ENCODE data around the gene FABP1. TPM values are rescaled to one million over a fixed set of nuclear protein-coding genes. Genes with fewer than 3 reads are reported as not detected.

Gene FABP1
- total RNA-seq, 2 donors from 2014 or later: not detected

DNA sequence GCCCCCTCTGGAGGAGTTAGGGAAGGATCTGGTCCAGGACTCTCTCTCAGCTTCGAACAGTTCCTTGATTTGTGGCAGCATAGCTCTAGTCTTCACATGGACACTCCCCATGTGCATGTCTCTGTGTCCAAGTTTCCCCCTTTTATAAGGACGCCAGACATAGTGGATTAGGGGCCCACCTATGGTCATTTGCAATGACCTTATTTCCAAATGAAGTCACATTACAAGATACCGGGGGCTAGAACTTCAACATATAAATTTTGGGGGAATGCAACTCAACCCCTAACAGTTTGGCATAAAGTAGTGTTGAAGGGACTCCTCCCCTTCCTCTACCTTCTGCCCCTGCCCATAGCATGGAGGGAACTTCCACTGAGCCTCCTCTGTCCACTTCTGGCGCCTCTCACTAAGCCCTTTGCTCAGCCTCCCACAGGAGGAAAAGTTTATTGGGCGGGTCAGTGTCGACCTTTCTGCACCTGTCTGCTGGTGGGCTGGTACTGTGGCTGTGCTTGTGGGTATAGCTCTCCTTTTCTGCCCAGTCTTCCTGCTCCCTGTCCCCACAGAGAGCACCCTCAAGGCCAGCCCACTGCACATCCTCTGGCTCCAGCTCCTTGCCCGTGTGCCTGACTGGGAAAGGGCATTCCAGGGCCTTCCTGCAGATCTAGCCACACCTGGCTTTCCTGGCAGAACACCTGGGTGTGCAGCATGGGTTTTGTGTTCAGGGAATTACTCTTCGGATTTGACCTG, 5.5 kb downstream of the FABP1 start:
- DNase-seq (ENCODE audit: low spot score): no peak
- intact Hi-C loops (cut with DNase I): no loop called here

DNA sequence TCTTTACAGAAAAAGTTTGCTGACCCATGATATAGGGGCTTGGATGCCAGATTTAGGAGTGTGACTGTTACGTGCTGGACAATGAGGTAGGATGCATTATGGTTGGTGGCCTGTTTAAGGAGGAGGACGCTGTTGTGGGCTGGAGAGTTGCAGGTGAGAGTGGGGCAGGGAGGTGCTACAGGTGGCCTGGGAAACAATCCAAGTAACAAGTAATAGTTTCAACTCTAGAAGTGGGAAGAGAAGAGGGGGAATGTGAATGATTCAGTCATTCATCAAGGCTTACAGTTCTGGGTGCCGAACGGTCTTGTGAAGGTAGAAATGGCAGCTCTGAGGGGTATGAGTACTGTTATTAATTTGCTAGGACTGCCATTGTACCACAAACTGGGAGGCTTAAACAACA, 6.2 kb downstream of the FABP1 start:
- intact Hi-C loops (cut with DNase I): no loop called here
- DNase-seq (ENCODE audit: low spot score): no peak

DNA sequence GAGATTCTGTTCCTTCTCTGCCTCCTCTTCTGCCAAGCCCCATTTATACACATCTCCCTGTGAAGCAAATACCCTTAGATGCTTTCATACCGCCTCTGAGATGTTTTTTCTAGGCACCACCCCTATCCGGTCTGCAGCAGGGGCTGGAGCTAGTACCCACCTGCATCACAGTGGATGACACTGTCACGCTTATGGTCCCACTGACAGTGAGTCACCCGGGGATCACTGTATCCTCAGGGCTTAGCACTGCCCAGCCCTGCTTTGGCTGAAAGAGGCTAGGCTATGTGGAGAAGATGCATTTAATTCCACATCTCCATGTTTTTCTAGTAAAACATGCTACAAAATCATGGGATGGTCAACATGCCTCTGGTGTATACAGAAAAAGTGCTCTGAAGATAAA, 9.9 kb downstream of the FABP1 start:
- intact Hi-C loops (cut with DNase I): no loop called here
- DNase-seq (ENCODE audit: low spot score): no peak

DNA sequence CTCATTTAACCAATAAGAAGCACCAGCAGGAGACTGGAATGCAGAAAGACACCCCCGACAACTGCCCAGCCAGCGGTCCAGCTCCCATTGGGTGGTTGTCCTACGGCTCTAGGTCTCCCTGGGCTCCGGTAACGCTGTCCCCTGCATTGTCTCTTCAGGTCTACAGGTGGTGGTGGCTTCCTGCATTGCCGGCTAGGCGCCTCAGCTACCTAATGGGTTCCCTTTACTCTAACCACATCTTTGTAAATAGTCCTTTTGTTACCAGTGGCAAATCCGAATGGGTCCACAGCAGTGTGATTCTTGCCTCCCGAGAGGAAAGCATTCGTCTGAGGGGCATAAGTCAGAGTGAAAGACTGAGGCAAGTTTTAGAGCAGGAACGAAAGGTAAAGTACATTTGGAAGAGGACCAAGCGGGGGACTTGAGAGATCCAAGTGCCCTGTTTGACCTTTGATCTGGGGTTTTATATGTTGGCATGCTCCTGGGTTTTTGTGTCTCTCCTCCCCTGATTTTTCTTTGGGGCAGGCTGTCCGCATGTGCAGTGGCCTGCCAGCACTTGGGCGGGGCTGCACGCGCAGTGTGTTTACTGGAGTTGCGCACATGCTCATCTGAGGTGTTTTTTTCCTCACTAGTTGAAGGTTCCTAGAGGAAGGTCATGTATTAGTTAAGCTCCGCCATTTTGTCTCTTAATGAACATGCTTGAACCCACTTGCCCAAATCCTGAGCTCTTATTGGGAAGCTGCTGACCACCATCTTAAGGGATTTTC, 11.0 kb downstream of the FABP1 start:
- DNase-seq (ENCODE audit: low spot score): no peak
- intact Hi-C loops (cut with DNase I): no loop called here

DNA sequence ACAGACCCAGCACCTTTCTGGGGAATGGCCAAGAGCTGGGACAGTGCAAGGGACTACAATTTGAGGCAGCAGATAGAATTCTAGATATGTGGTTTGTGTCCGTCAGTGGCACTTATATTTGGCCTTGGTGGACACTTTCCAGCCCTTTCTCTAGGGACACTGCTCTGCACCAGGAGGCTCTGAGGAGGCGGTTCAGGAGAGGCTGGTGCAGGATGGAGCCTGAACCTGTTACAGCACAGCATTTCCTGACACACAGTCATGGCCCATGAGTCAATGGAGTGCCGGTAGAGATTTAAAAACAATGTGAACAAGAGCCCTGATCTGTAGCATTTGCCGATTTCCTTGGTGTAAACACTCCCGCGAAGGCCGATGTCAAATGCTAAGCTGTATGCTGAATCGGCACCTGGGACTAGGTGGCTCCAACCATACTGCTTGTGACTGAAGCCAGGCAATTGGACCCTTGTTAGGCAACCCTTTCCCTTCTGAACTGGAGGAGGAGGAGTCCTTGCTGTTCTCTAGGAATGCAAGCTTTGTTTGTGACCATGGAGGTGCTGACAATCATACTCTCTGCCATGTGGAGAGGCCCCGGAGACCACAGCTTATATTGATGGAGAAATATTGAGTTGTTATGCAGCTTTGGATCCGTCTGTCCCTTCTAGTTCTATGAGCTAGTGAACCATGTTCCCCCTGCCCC, 11.9 kb downstream of the FABP1 start:
- intact Hi-C loops (cut with DNase I): no loop called here
- no peak for DNase-seq (ENCODE audit: low spot score)

DNA sequence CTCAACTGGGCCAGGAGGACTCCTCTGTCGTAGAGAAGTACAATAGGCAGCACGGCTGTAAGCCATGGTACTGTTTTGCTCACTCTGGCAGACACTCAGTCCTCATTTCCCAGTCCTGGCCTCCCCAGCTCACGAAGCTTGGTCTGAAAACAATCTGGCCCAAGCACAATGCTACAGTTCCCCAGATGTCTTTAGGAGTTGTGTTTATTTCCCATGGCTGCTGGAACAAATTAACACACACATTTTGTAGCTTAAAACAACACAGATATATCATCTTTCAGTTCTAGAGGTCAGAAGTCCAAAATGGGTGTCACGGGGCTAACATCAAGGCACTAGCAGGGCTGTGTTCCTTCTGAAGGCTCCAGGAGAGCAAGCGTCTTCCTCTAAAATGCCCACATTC, 13.0 kb downstream of the FABP1 start:
- intact Hi-C loops (cut with DNase I): no loop called here
- no peak for DNase-seq (ENCODE audit: low spot score)

DNA sequence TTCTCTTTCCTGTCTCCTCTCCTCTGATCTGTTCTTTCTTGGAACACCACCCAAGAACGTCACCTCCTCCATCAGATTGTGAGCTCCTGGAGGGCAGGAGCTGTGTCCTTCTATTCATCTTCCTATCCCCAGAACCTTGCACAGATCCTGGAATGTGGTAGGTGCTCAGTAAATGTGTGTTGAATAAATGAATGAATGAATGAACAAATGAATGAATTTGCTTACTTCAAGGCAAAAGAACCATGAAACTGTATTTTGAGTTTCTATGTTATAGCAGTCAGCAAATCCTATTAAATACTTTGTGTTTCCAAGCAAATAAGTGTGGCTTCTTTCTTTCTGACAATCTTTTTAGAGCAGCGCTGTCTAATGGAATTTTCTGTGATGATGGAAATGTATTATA, 14.8 kb downstream of the FABP1 start:
- no peak for DNase-seq (ENCODE audit: low spot score)
- intact Hi-C loops (cut with DNase I): no loop called here

DNA sequence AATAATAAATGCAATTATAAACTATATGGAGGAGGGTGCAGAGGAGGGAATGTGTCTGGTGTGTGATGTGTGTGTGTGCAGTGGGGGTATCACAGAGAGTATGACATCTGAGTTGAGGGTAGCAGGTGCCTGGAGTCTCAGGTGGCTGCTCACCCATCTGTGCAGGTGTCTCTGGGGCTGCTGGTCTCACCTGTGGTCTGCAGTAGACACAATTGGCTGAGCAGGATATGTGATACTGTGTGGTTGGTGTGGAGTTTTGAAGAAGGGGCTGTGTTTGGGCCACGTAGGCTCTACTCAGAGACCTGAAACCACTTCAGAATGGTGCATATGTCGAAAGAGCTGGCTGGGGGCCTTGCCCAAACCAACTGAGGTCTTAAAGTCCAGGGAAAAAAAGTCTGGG, 17.0 kb downstream of the FABP1 start:
- intact Hi-C loops (cut with DNase I): no loop called here
- DNase-seq (ENCODE audit: low spot score): no peak

DNA sequence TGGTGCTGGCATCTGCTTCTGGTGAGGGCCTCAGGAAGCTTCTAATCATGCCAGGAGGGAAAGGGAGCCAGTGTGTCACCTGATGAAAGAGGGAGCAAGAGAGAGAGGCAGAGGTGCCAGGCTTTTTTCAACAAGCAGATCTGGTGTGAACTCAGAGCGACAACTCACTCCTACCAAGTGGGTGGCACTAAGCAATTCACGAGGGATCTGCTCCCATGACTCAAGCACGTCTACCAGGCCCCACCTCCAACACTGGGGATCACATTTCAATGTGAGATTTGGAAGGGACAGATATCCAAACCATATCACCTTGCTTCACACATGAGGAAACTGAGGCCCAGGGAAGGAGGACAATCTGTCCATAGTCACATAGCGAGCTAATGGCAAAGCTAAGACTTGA, 19.1 kb downstream of the FABP1 start:
- no peak for DNase-seq (ENCODE audit: low spot score)
- intact Hi-C loops (cut with DNase I): no loop called here

DNA sequence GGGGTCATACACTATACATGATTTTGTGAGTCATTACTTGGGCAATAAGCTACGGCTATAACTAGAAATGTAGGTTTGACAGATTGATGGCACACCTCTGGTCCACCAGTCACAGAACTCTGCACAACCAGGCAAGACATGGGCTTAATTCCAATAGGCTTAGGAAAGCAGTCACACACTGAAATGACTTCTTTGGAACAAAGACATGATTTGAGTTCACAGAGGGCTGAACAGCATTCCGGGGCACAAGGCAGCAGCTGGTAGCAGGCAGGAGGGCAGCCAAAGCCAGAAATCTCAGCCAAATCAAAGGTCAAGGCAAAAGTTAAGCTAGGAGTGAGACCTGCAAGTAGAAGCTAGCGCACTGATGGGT, 27.4 kb downstream of the FABP1 start:
- intact Hi-C loops (cut with DNase I): no loop called here
- DNase-seq (ENCODE audit: low spot score): no peak

DNA sequence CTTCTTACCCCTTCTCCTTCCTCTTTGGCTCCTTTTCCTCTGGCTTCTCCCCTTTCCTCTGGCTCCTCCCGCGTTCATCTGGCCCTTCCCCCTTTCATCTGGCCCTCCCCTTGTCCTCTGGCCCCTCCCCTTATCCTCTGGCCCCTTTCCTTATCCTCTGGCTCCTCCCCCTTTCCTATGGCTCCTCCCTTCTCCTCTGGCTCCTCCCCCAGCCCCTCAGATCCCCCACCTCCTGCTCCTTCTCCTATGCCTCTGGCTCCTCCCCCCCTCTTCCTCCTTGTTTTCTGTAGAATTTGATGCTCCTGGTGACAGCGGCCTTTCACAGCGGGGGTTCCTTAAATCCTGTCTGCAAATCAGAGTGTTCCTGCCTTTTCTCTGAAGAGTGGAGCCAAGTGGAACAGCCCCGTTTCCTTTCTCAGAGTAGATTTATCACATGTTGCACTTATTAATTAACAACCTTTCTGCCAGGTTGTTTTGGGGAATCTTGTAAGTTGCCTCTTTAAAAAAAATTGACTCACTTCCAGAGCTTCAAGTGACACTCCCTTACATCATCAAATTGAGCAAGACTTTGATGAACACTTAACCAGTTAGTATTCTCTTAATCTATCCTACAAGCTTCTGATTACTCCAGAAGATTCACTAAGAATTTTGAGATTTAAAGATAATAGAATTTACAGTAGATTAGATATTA, 27.9 kb downstream of the FABP1 start:
- intact Hi-C loops (cut with DNase I): no loop called here

DNA sequence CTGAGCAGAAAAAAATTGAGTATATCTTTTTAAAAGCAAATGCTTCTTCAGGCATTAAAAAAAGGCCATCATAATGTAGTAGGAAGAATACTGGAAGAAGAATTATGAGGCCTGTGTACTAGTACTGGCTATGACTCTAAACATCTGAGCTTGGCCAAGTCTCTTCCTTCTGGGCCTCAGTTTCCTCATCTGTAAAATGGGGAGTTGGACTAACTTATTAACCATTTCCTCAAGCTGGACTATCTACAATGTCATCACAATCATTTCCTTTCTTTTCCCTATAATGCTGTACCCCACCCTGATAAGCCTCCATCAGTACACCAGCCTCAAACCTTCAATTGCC, 29.3 kb downstream of the FABP1 start:
- intact Hi-C loops (cut with DNase I): no loop called here
- no peak for DNase-seq (ENCODE audit: low spot score)

More for the DNA sequence above, 27.9 kb downstream of the FABP1 start:
- DNase-seq (ENCODE audit: low spot score): no peak

DNA sequence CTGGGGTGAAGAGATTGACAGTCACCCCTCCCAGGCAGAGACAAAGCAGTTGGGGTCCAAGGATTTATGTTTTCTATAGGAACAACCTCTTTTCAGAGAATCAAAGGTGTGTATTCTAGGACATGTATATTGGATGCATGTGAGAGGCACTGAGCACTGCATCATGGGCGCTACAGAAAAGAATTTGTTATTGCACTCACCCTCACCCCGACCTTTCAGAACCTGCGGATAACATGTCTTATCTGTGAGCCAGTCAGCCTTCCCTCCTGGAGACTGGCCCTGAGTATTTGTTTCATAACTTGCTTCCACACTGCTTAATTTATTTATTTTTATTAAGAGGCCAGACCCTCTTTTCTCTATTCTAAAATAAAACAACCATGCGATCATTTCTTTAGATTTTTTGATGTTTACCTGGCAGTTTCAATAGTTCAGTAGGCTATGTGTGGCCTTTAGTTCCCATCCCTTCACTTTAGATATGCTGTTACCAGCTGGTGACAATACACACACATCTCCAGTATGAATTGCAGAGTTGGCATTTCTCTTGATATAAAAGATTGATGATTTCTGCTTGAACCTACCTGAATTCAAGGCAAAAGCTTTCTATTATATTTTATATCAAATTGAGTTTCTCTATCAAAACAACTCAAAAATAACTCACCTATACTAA, 29.8 kb downstream of the FABP1 start:
- DNase-seq (ENCODE audit: low spot score): no peak
- intact Hi-C loops (cut with DNase I): no loop called here

DNA sequence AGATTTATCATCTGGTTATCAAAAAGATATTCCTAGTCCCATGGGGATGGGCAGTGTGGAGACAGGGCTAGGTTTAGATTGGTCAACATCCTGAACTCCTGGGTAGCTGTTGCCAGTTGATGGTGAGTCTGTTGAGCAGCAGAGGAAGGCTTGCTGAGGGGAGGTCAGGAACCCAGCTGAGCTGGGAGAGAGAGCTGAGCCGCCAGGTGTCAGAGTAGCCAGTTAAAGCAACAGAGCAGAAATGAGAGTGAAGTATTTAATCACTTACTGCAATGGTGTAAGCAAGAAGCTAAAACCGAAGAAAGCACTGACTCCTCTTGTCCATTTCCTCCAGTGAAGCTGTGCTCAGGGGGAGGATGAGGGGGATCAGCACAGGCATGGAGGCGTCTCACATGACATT, 30.7 kb downstream of the FABP1 start:
- no peak for DNase-seq (ENCODE audit: low spot score)
- intact Hi-C loops (cut with DNase I): no loop called here

DNA sequence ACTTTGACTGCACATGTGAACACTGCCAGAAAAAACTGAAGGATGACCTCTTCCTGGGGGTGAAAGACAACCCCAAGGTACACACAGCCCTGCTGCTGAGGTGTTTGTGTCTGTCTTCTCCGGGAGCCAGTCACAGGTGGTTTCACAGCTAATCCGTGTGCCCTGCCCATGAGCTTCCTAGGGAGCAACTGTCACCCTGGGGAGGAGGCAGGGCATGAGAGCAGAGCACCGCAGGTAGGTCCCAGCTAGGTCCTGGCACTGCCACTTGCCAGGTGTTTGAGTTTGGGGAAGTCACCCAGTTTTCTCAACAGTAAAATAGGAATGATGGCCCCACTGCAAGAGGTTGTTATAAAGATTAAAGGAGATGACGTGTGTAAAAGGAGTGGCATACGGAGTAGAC, 31.2 kb downstream of the FABP1 start:
- no peak for DNase-seq (ENCODE audit: low spot score)
- intact Hi-C loops (cut with DNase I): no loop called here

DNA sequence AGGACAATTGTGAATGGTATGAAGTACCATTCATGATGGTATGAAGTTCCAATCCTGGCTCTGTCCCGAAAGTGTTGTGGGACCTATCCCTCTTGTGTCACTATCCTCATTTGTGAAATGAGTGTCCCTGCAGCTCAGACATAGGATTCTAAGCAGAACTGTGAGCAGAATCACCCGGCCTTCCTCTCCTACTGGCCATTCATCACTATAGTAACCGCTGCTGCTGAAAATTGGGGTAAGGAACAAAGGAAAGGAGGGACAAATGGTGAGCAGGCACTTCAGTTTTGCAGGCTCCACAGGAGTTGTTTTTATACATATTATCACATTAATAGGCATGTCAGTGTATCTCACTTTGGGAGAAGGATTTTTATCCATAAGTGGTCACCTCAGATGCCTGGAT, 32.8 kb downstream of the FABP1 start:
- intact Hi-C loops (cut with DNase I): no loop called here
- DNase-seq (ENCODE audit: low spot score): no peak

DNA sequence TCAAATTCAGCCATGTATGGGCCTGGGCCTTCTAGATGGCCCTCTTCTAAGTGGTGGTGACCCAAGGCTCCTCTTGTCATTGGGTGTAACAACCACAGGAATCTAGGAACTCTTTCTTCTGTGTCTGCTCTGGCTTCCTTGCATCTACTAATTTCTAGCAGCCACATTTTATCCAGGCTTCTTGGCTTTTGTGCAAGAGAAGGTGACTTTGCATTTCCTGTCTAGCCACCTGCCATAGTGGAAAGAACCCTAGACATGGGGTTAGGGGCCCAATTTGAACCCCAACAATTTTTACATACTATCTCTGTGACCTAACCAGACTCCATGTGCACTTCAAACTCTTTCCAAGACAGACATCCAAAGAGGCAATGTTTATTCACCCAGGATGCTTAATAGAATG, 35.1 kb downstream of the FABP1 start:
- intact Hi-C loops (cut with DNase I): no loop called here
- DNase-seq (ENCODE audit: low spot score): no peak

DNA sequence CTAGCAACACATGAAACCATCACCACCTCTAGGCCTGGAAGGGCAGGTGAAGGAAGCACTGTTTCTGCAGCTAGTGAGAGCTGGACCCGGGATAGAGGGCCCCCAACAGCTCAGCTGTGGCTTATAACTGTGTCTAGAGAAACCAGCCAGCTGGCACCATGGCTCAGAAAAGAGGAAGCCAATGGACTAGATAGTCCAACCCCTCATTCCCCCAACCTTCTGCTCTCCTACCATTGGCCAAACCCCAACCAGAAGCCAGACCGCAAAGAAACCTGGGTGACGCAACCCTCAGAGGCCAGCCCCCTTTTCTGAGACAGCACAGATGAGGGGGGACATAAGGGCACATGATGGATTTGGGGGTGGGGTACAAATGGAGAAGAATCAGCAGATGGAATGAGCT, 35.9 kb downstream of the FABP1 start:
- intact Hi-C loops (cut with DNase I): no loop called here
- DNase-seq (ENCODE audit: low spot score): no peak

DNA sequence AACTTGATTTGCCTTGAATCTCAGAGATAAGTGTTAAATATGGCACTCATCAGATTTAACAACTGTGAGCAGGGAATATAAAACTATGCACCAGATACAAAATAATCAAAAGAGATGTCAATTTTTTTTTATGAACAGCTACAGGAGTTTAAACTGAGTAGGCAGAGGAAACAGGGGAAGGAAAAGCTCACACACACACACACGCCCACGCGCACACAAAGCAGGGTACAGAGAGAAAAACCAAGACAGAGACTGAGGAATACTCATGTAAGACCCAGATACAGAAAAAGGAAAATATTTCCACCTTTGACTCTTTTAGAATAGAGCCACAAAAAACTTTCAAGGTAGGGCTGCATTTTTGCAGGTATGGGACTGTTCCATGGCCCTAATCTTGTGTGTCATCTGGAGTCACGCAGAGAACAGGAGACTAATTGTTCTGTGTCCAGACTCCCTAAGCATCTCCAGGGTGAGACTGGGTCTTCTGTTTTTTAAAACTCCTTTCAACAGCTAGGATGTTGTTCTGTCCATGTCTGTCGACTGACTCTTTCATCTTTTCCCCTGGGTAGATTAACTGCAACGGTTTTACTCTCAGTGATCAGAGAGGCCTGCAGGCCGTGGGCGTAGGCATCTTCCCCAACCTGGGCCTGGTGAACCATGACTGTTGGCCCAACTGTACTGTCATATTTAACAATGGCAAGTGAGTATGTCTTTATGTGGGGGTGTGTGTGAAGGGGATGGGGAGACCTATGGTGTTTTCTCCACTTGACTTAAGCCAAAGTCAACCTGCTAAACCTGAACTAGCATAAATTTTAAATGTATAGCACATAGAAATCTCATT, 37.2 kb downstream of the FABP1 start:
- no peak for DNase-seq (ENCODE audit: low spot score)
- intact Hi-C loops (cut with DNase I): no loop called here
